Measurements from ENCODE around the gene THOC2. TPM values are rescaled to one million over a fixed set of nuclear protein-coding genes. Genes with fewer than 3 reads are reported as not detected.

THOC2 gene
- total RNA-seq, 2 donors from 2014 or later, result 88.8 to 93.2 TPM

- Mint-ChIP-seq H3K27ac (no peak overlapping the region), H3K27me3 (ENCODE audit: insufficient read depth) (no peaks in the 10 kb centered on the region), H3K4me3 (no peak overlapping the region), H3K36me3 (ENCODE audit: low read depth) (no peaks in the 10 kb centered on the region), H3K9me3 (peaks cover 63% of the 10 kb centered on the region), H3K4me1 (no peaks in the 10 kb centered on the region)
- H3K9ac ChIP-seq (ENCODE audit: extremely low read depth, low read length, poor library complexity, severe bottlenecking), result no peak overlapping the region
- no peak overlapping the region for H3K27ac ChIP-seq (ENCODE audit: low read depth, low read length)
- WGBS, 2 experiments (ENCODE audit: insufficient coverage in 1 of 2, insufficient read length in 1 of 2), result 94 to 100% methylated on average over 3 to 8 of the region's 8 CpGs
- no peaks in the 10 kb centered on the region for H3K4me1 ChIP-seq (ENCODE audit: control insufficient read depth, insufficient read depth, low read length)
- no peak for DNase-seq
- no peaks in the 10 kb centered on the region for H3K36me3 ChIP-seq (ENCODE audit: control insufficient read depth, insufficient read depth, low read length)
- TF ChIP-seq CTCF (conservative IDR thresholded peaks at IDR 0.05), result no peak
- H3K9me3 ChIP-seq (ENCODE audit: control insufficient read depth, low read length), result no peaks in the 10 kb centered on the region
- no peaks in the 10 kb centered on the region for H3K27me3 ChIP-seq (ENCODE audit: control insufficient read depth, insufficient read depth, low read length, poor library complexity, severe bottlenecking)
- H3K4me3 ChIP-seq (ENCODE audit: low read length), result no peak overlapping the region
These were observed 21.0 kb upstream of the THOC2 start for GRCh38 chrX:123753656-123754350.

- peaks cover 61% of the 10 kb centered on the region for H3K9me3 Mint-ChIP-seq
- WGBS, 2 experiments (ENCODE audit: insufficient coverage in 1 of 2, insufficient read length in 1 of 2), result 100% methylated on average over 1 of the region's 2 CpGs; no CpG with 5 or more reads in 1 of the 2 experiments
These were observed 16.8 kb upstream of the THOC2 start for GRCh38 chrX:123749643-123750042.

GRCh38 chrX:123745511-123745910 lies 12.7 kb upstream of the THOC2 start:
- WGBS, 2 experiments (ENCODE audit: insufficient coverage in 1 of 2, insufficient read length in 1 of 2), result 95% methylated on average over 3 of the region's 3 CpGs; no CpG with 5 or more reads in 1 of the 2 experiments
- no peak for TF ChIP-seq CTCF (conservative IDR thresholded peaks at IDR 0.05)
- Histone ChIP-seq H3K27me3 (ENCODE audit: control insufficient read depth, insufficient read depth, low read length, poor library complexity, severe bottlenecking) (no peaks in the 10 kb centered on the region), H3K9me3 (ENCODE audit: control insufficient read depth, low read length) (no peaks in the 10 kb centered on the region), H3K27ac (ENCODE audit: low read depth, low read length) (no peak overlapping the region), H3K36me3 (ENCODE audit: control insufficient read depth, insufficient read depth, low read length) (no peaks in the 10 kb centered on the region), H3K4me3 (ENCODE audit: low read length) (no peak overlapping the region), H3K4me1 (ENCODE audit: control insufficient read depth, insufficient read depth, low read length) (no peaks in the 10 kb centered on the region), H3K9ac (ENCODE audit: extremely low read depth, low read length, poor library complexity, severe bottlenecking) (no peak overlapping the region)
- Mint-ChIP-seq H3K9me3 (peaks cover 63% of the 10 kb centered on the region), H3K27me3 (ENCODE audit: insufficient read depth) (no peaks in the 10 kb centered on the region), H3K4me1 (peaks cover under 1% of the 10 kb centered on the region), H3K27ac (no peak overlapping the region), H3K4me3 (no peak overlapping the region), H3K36me3 (ENCODE audit: low read depth) (no peaks in the 10 kb centered on the region)
- DNase-seq, result no peak

More at GRCh38 chrX:123749643-123750042, 16.8 kb upstream of the THOC2 start:
- Histone ChIP-seq H3K27me3 (ENCODE audit: control insufficient read depth, insufficient read depth, low read length, poor library complexity, severe bottlenecking) (no peaks in the 10 kb centered on the region), H3K36me3 (ENCODE audit: control insufficient read depth, insufficient read depth, low read length) (no peaks in the 10 kb centered on the region), H3K9ac (ENCODE audit: extremely low read depth, low read length, poor library complexity, severe bottlenecking) (no peak overlapping the region), H3K27ac (ENCODE audit: low read depth, low read length) (no peak overlapping the region), H3K4me1 (ENCODE audit: control insufficient read depth, insufficient read depth, low read length) (no peaks in the 10 kb centered on the region), H3K9me3 (ENCODE audit: control insufficient read depth, low read length) (no peaks in the 10 kb centered on the region), H3K4me3 (ENCODE audit: low read length) (no peak overlapping the region)
- Mint-ChIP-seq H3K4me3 (no peak overlapping the region), H3K27me3 (ENCODE audit: insufficient read depth) (no peaks in the 10 kb centered on the region), H3K27ac (no peak overlapping the region), H3K4me1 (no peaks in the 10 kb centered on the region), H3K36me3 (ENCODE audit: low read depth) (no peaks in the 10 kb centered on the region)
- TF ChIP-seq CTCF (conservative IDR thresholded peaks at IDR 0.05), result no peak
- no peak for DNase-seq
